GM12878 (cell line): Measurements from ENCODE around the gene TDRD10. TPM values are rescaled to one million over a fixed set of nuclear protein-coding genes. Genes with fewer than 3 reads are reported as not detected.

Experiments
- ATAC-seq: fragments of 200-7000 bp; cut with Tn5 transposase; 3 replicates; pipeline ENCODE4 v1.9.1; 2020; ENCODE audit warnings: mild to moderate bottlenecking, moderate library complexity
- BruUV-seq: library from RNA; stranded (reverse); fragments of 400-500 nt; replicated peaks from 2 replicates; lab custom pipeline; 2021; lab: Mats Ljungman, UMichigan
- CTCF ChIA-PET: fragments of 300-600 bp; sonication (Branson Sonifier 250); formaldehyde crosslinking; extraction: SDS; loops from one replicate; lab custom pipeline; 2021; ENCODE audit warnings: inconsistent platforms; lab: Yijun Ruan, JAX
- POLR2A ChIA-PET: fragments of 350-600 bp; formaldehyde crosslinking; extraction: SDS; loops from one replicate; lab custom pipeline; 2021; ENCODE audit warnings: inconsistent platforms; lab: Charles Lee
- RAD21 ChIA-PET: fragments of 300-600 bp; sonication (Branson Sonifier 250); formaldehyde crosslinking; loops from one replicate; lab custom pipeline; 2023; ENCODE audit warnings: antibody characterized with exemption; ENCODE audit not compliant: unreplicated experiment; lab: Charles Lee
- SMC1A ChIA-PET: fragments of 300-600 bp; sonication (Branson Sonifier 250); formaldehyde crosslinking; loops from one replicate; lab custom pipeline; 2023; ENCODE audit not compliant: unreplicated experiment, uncharacterized antibody; lab: Charles Lee
- DNase-seq: peaks from one replicate; pipeline ENCODE4 v3.0.0-alpha.2; 2011; ENCODE audit warnings: low read depth, low spot score
- FAIRE-seq: peaks from 3 replicates; lab custom pipeline; 2011; peaks lifted over from hg19 to GRCh38; lab: Jason Lieb, UNC
- H2AFZ ChIP-seq: 2 replicates; pipeline ENCODE4 v1.6.0; 2011; ENCODE audit warnings: low read depth, low read length, control low read depth; ENCODE audit not compliant: control insufficient read depth
- H3K27ac ChIP-seq: 2 replicates; pipeline ENCODE4 v1.5.1; 2011; ENCODE audit warnings: control low read depth; ENCODE audit not compliant: control insufficient read depth, insufficient read depth
- H3K27me3 ChIP-seq, 2 experiments: replicated peaks in 1 of 2; 2 replicates each; pipeline versions ENCODE4 v1.6.0 to v1.6.1; 2011; ENCODE audit warnings: low read length in 1 of 2; ENCODE audit not compliant: control insufficient read depth in 2 of 2, insufficient read depth in 2 of 2
- H3K36me3 ChIP-seq, 2 experiments: 2 replicates each; pipeline ENCODE4 v1.5.1; 2011; ENCODE audit warnings: low read length in 1 of 2; ENCODE audit not compliant: control insufficient read depth in 2 of 2, insufficient read depth in 2 of 2
- H3K4me1 ChIP-seq: 2 replicates; pipeline ENCODE4 v1.6.1; 2011; ENCODE audit warnings: mild to moderate bottlenecking, low read length, moderate library complexity, mixed read lengths; ENCODE audit not compliant: control insufficient read depth, insufficient read depth
- H3K4me2 ChIP-seq: 2 replicates; pipeline ENCODE4 v1.6.0; 2011; ENCODE audit warnings: control low read depth; ENCODE audit not compliant: control insufficient read depth, insufficient read depth
- H3K4me3 ChIP-seq: fragments of 200-600 bp; sonication (generic); 2 replicates; pipeline ENCODE4 v1.5.1; 2016
- H3K79me2 ChIP-seq: 2 replicates; pipeline ENCODE4 v1.6.0; 2011; ENCODE audit warnings: low read length; ENCODE audit not compliant: control insufficient read depth, insufficient read depth
- H3K9ac ChIP-seq: 2 replicates; pipeline ENCODE4 v1.8.0; 2011; ENCODE audit warnings: low read length, control low read depth, mixed read lengths; ENCODE audit not compliant: control insufficient read depth, insufficient read depth
- H3K9me3 ChIP-seq: replicated peaks from 3 replicates; pipeline ENCODE4 v1.5.1; 2011; ENCODE audit warnings: mild to moderate bottlenecking, low read length; ENCODE audit not compliant: control insufficient read depth, insufficient read depth
- H4K20me1 ChIP-seq: 2 replicates; pipeline ENCODE4 v1.6.0; 2011; ENCODE audit not compliant: control insufficient read depth, insufficient read depth
- CREB1 ChIP-seq: IDR thresholded peaks from 2 replicates; pipeline ENCODE4 v1.6.1; 2012; ENCODE audit warnings: low read depth, mild to moderate bottlenecking, inconsistent platforms
- FOXK2 ChIP-seq: fragments of 450-650 bp; IDR thresholded peaks from 2 replicates; pipeline ENCODE4 v1.6.1; 2017; ENCODE audit warnings: mild to moderate bottlenecking, moderate library complexity
- HCFC1 ChIP-seq: fragments of 150-350 bp; IDR thresholded peaks from 2 replicates; pipeline ENCODE4 v1.6.1; 2014; ENCODE audit warnings: low read length
- HDAC2 ChIP-seq: fragments of 200-600 bp; sonication (generic); IDR thresholded peaks from 2 replicates; pipeline ENCODE4 v1.6.1; 2017
- IRF3 ChIP-seq: fragments of 450-650 bp; IDR thresholded peaks from 2 replicates; pipeline ENCODE4 v1.6.1; 2014; ENCODE audit warnings: mild to moderate bottlenecking
- MEF2A ChIP-seq: IDR thresholded peaks from 2 replicates; pipeline ENCODE4 v1.6.1; 2011; ENCODE audit warnings: low read depth, mild to moderate bottlenecking, low read length, moderate library complexity; ENCODE audit not compliant: insufficient read depth
- NBN ChIP-seq: fragments of 450-650 bp; IDR thresholded peaks from 2 replicates; pipeline ENCODE4 v1.6.1; 2016
- NFXL1 ChIP-seq: fragments of 450-650 bp; IDR thresholded peaks from 2 replicates; pipeline ENCODE4 v1.6.1; 2017; ENCODE audit warnings: antibody characterized with exemption, mild to moderate bottlenecking, borderline replicate concordance
- RB1 ChIP-seq: fragments of 450-650 bp; formaldehyde crosslinking; IDR thresholded peaks from 2 replicates; pipeline ENCODE4 v1.6.1; 2017; ENCODE audit warnings: mild to moderate bottlenecking, borderline replicate concordance
- RBBP5 ChIP-seq: fragments of 200-600 bp; sonication (generic); conservative IDR thresholded peaks from 2 replicates; pipeline ENCODE4 v1.6.1; 2016
- SMAD5 ChIP-seq: IDR thresholded peaks from 2 replicates; pipeline ENCODE4 v1.6.1; 2016; ENCODE audit warnings: antibody characterized with exemption, low read depth
- SUPT20H ChIP-seq: IDR thresholded peaks from 2 replicates; pipeline ENCODE4 v1.6.1; 2011; ENCODE audit warnings: low read depth, mild to moderate bottlenecking, low read length, moderate library complexity, borderline replicate concordance; ENCODE audit not compliant: control insufficient read depth
- WGBS: methylation state at CpG from one replicate; pipeline ENCODE4 v1.1.6; 2016; ENCODE audit warnings: low lambda C conversion rate; ENCODE audit not compliant: insufficient replicate concordance, insufficient coverage; ENCODE audit errors: missing lambda C conversion rate; 5-methylcytosine and 5-hydroxymethylcytosine counted together
- in situ Hi-C: fragments of 300-500 bp; cut with MboI; formaldehyde crosslinking; loops from 9 replicates; pipeline ENCODE4 v1.14.3; 2018; ENCODE audit warnings: mixed read lengths
- intact Hi-C: fragments of 100-400 bp; cut with micrococcal nuclease; formaldehyde crosslinking; loops from one replicate; pipeline ENCODE4 v1.14.2; 2022; ENCODE audit not compliant: unreplicated experiment
- polyA plus RNA-seq, 11 experiments: library from polyadenylated mRNA; depleted of rRNA in 4 of 11; unstranded in 6 of 11; stranded (reverse) in 5 of 11; fragments of >200 nt; fragmentation: Nextera tagmentation in 4 of 11; fragmentation: Illumina TruSeq in 1 of 11; extraction: Ambion mirVana in 4 of 11; extraction: Trizol in 1 of 11; gene quantifications; 1 replicate in 1 of 11; 2 replicates in 10 of 11; pipeline versions ENCODE4 v1.2.1 to v1.2.3, GENCODE V29; 2011 to 2016; ENCODE audit warnings: inconsistent platforms in 2 of 11, missing spikeins in 2 of 11, low read depth in 1 of 11
- total RNA-seq, 4 experiments: library from RNA; depleted of rRNA in 3 of 4; stranded (reverse); fragments of >200 nt in 3 of 4; fragmentation: Illumina TruSeq in 1 of 4; extraction: Trizol in 1 of 4; gene quantifications; 2 replicates each; pipeline versions ENCODE4 v1.2.1 to v1.2.3, GENCODE V29; 2013 to 2021
- TF ChIP-seq, protein P1 (sequence below): IDR thresholded peaks from 2 replicates; pipeline ENCODE4 v1.6.1; 2011; ENCODE audit warnings: borderline replicate concordance, low read depth, mild to moderate bottlenecking, moderate library complexity, low read length; ENCODE audit not compliant: insufficient read depth, poor library complexity, severe bottlenecking
- TF ChIP-seq, protein P2 (sequence below): fragments of 150-350 bp; IDR thresholded peaks from 2 replicates; pipeline ENCODE4 v1.6.1; 2016; ENCODE audit warnings: low read depth, low read length
- TF ChIP-seq, protein P3 (sequence below): IDR thresholded peaks from 2 replicates; pipeline ENCODE4 v1.6.1; 2012; ENCODE audit warnings: low read depth, low read length, improper control_type of control experiment

Gene TDRD10
- total and polyA plus RNA-seq, 10 of the 15 experiments (the other 5 are each of a cell fraction or from before 2014, with no cell fraction given): not detected

DNA sequence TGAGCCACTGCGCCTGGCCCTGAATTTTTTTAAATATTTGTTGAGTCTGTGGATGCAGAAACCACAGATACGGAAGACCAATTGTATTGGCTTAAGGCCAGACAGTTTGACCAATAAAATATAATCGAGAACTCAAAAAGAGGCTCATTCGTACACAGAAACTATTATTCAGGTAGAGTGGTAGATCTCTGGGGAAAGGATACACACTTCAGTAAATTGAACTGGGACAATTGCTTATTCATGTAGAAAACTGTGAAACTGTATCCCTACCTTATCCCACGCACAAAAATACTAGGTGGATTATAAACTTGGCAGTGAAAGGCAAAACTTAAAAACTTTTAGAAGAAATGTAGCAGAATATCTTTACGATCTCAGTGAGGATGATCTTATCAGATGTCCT, 25.2 kb downstream of the TDRD10 start:
- intact Hi-C loops: no loop called here
- H3K79me2 ChIP-seq: no peaks in the 10 kb centered on the region
- no peak overlapping the region for H3K4me2 ChIP-seq
- 70% methylated on average over 6 of the region's 6 CpGs for WGBS
- FAIRE-seq (no peak), ATAC-seq (no peak), DNase-seq (no peak)
- no peaks in the 10 kb centered on the region for H3K27me3 ChIP-seq
- H2AFZ ChIP-seq: no peak overlapping the region
- ChIA-PET RAD21 (no interaction called here), POLR2A (no interaction called here), CTCF (no interaction called here), SMC1A (interaction anchor here (1.4 kb wide), 1 partner anchor 10 kb away, joined by 3 read pairs; no protein-coding TSS in a partner anchor)
- H3K4me3 ChIP-seq: no peak overlapping the region
- no peak overlapping the region for H3K9ac ChIP-seq
- H3K36me3 ChIP-seq: no peaks in the 10 kb centered on the region
- no peaks in the 10 kb centered on the region for H3K4me1 ChIP-seq
- in situ Hi-C loops: no loop called here
- no peaks in the 10 kb centered on the region; the same call in 2 of the 3 replicates for H3K9me3 ChIP-seq
- BruUV-seq: no TSS peak
- TF ChIP-seq MEF2A (no peak), SUPT20H (no peak), IRF3 (no peak), SMAD5 (no peak), RB1 (no peak), NFXL1 (no peak), HDAC2 (no peak), RBBP5 (no peak), NBN (no peak), HCFC1 (no peak), FOXK2 (no peak), CREB1 (no peak)
- TF ChIP-seq, protein P1, sequence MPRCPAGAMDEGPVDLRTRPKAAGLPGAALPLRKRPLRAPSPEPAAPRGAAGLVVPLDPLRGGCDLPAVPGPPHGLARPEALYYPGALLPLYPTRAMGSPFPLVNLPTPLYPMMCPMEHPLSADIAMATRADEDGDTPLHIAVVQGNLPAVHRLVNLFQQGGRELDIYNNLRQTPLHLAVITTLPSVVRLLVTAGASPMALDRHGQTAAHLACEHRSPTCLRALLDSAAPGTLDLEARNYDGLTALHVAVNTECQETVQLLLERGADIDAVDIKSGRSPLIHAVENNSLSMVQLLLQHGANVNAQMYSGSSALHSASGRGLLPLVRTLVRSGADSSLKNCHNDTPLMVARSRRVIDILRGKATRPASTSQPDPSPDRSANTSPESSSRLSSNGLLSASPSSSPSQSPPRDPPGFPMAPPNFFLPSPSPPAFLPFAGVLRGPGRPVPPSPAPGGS: no peak
- TF ChIP-seq, protein P2, sequence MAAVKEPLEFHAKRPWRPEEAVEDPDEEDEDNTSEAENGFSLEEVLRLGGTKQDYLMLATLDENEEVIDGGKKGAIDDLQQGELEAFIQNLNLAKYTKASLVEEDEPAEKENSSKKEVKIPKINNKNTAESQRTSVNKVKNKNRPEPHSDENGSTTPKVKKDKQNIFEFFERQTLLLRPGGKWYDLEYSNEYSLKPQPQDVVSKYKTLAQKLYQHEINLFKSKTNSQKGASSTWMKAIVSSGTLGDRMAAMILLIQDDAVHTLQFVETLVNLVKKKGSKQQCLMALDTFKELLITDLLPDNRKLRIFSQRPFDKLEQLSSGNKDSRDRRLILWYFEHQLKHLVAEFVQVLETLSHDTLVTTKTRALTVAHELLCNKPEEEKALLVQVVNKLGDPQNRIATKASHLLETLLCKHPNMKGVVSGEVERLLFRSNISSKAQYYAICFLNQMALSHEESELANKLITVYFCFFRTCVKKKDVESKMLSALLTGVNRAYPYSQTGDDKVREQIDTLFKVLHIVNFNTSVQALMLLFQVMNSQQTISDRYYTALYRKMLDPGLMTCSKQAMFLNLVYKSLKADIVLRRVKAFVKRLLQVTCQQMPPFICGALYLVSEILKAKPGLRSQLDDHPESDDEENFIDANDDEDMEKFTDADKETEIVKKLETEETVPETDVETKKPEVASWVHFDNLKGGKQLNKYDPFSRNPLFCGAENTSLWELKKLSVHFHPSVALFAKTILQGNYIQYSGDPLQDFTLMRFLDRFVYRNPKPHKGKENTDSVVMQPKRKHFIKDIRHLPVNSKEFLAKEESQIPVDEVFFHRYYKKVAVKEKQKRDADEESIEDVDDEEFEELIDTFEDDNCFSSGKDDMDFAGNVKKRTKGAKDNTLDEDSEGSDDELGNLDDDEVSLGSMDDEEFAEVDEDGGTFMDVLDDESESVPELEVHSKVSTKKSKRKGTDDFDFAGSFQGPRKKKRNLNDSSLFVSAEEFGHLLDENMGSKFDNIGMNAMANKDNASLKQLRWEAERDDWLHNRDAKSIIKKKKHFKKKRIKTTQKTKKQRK: no peak
- TF ChIP-seq, protein P3, sequence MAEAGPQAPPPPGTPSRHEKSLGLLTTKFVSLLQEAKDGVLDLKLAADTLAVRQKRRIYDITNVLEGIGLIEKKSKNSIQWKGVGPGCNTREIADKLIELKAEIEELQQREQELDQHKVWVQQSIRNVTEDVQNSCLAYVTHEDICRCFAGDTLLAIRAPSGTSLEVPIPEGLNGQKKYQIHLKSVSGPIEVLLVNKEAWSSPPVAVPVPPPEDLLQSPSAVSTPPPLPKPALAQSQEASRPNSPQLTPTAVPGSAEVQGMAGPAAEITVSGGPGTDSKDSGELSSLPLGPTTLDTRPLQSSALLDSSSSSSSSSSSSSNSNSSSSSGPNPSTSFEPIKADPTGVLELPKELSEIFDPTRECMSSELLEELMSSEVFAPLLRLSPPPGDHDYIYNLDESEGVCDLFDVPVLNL: no peak
- no peak overlapping the region for H3K27ac ChIP-seq
- no peaks in the 10 kb centered on the region for H4K20me1 ChIP-seq
